ENCODE data around the gene RXFP2. TPM values are rescaled to one million over a fixed set of nuclear protein-coding genes. Genes with fewer than 3 reads are reported as not detected.

RXFP2 gene
- total RNA-seq, 2 experiments from 2014 or later, result not detected

DNA sequence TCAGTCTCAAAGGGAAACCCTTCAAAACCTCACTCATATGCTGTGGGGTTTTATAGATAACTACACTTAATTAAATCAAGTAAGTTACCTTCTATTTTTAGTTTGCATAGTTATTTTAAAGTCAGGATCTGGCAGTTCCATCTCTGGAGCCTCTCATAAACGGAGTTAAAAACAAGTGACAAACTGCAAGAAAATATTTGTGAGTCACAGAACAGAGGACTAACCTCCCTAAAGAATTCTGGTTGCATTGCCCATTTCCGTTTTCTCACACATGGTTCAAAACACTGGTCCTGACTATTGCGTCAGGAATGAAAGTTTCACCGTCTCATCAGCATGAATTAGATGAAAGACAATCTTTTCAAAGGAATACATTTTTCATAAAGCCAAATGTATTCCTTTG, 10.6 kb downstream of the RXFP2 start:
- no peaks in the 10 kb centered on the region for H3K9me3 Mint-ChIP-seq
- H3K27me3 Mint-ChIP-seq, result peaks cover 10% of the 10 kb centered on the region
- H3K4me1 Mint-ChIP-seq (ENCODE audit: low read depth), result no peaks in the 10 kb centered on the region
- intact Hi-C loops (cut with micrococcal nuclease), result no loop called here
- H3K4me3 Mint-ChIP-seq, result no peak overlapping the region
- TF ChIP-seq, protein P1, sequence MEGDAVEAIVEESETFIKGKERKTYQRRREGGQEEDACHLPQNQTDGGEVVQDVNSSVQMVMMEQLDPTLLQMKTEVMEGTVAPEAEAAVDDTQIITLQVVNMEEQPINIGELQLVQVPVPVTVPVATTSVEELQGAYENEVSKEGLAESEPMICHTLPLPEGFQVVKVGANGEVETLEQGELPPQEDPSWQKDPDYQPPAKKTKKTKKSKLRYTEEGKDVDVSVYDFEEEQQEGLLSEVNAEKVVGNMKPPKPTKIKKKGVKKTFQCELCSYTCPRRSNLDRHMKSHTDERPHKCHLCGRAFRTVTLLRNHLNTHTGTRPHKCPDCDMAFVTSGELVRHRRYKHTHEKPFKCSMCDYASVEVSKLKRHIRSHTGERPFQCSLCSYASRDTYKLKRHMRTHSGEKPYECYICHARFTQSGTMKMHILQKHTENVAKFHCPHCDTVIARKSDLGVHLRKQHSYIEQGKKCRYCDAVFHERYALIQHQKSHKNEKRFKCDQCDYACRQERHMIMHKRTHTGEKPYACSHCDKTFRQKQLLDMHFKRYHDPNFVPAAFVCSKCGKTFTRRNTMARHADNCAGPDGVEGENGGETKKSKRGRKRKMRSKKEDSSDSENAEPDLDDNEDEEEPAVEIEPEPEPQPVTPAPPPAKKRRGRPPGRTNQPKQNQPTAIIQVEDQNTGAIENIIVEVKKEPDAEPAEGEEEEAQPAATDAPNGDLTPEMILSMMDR (IDR thresholded peaks at IDR 0.05), result no peak
- no peak for ATAC-seq
- ChIA-PET POLR2A (no interaction called here), CTCF (interaction anchor here (0.7 kb wide), 1 partner anchor 8 kb away, joined by 3 read pairs; no protein-coding TSS in a partner anchor)
- H3K36me3 Mint-ChIP-seq (ENCODE audit: low read depth), result no peaks in the 10 kb centered on the region
- H3K27ac Mint-ChIP-seq, result no peak overlapping the region
- no peak for DNase-seq

DNA sequence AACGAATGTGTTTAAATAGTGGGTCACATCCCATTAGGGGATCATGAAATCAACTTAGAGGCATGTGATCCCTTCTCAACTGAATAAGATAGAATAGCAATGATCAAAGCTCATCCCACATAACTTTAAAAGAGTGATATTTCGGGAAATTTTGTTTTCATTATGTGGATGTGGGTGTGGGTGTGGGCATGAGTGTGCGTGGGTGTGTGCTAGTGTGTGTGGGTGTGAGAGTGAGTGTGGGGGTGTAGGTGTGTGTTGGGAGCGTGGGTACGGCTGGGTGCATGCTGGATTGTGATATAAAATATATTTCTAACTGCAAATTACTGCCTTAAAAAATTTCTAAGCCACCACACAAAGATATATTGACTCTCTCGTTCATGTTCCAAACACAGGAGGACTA, 15.9 kb downstream of the RXFP2 start:
- Mint-ChIP-seq H3K27ac (no peak overlapping the region), H3K9me3 (no peaks in the 10 kb centered on the region), H3K27me3 (peaks cover 8% of the 10 kb centered on the region), H3K36me3 (ENCODE audit: low read depth) (no peaks in the 10 kb centered on the region), H3K4me3 (no peak overlapping the region), H3K4me1 (ENCODE audit: low read depth) (no peaks in the 10 kb centered on the region)
- intact Hi-C loops (cut with micrococcal nuclease), result no loop called here
- TF ChIP-seq, protein P1 (IDR thresholded peaks at IDR 0.05), result no peak
- ChIA-PET CTCF (no interaction called here), POLR2A (no interaction called here)
- DNase-seq (no peak), ATAC-seq (no peak)

DNA sequence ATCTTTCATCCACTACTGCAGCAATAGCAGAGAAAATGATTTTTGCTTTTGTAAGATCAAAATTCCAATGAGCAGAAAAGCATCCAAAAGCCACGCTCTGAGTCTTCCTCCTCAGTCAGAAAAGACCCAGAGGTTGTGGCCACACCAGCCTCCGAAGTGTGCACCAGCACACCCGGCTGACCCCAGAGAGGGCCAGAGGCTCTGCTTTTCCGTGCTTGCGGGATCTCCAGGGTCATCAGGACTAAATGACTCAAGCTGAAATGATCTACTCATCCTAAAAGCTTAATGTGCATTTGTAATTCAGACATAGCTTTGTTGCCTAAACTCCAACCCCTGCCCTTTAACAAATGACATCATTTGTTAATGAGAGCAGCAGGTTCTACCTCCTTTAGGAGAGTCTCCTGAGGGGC, 16.5 kb downstream of the RXFP2 start:
- CTCF ChIA-PET, result no interaction called here
- H3K27me3 Mint-ChIP-seq, result peaks cover 6% of the 10 kb centered on the region
- intact Hi-C loops (cut with micrococcal nuclease), result no loop called here
- TF ChIP-seq, protein P1 (IDR thresholded peaks at IDR 0.05), result no peak
- POLR2A ChIA-PET, result no interaction called here
- H3K36me3 Mint-ChIP-seq (ENCODE audit: low read depth), result no peaks in the 10 kb centered on the region
- no peak overlapping the region for H3K27ac Mint-ChIP-seq
- H3K9me3 Mint-ChIP-seq, result no peaks in the 10 kb centered on the region
- no peaks in the 10 kb centered on the region for H3K4me1 Mint-ChIP-seq (ENCODE audit: low read depth)
- DNase-seq, result no peak
- ATAC-seq, result no peak
- H3K4me3 Mint-ChIP-seq, result no peak overlapping the region

DNA sequence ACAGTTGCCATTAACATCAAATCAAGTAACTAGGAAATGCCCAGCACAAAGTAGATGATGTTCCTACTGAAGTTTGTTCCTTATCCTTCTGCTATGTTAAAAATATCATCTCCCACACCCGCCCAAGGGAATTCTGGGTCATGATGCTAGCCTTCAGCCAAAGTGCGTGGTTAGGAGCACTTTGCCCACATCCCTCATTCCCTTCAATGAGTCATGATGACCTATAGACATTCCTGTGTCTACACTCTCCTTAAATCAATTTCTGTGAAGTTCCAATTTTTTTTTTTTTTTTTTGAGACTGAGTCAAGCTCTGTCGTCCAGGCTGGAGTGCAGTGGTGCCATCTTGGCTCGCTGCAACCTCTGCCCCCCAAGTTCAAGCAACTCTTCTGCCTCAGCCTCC, 17.0 kb downstream of the RXFP2 start:
- TF ChIP-seq, protein P1 (IDR thresholded peaks at IDR 0.05), result no peak
- peaks cover 6% of the 10 kb centered on the region for H3K27me3 Mint-ChIP-seq
- ChIA-PET CTCF (no interaction called here), POLR2A (no interaction called here)
- intact Hi-C loops (cut with micrococcal nuclease), result no loop called here
- H3K4me1 Mint-ChIP-seq (ENCODE audit: low read depth), result no peaks in the 10 kb centered on the region
- H3K9me3 Mint-ChIP-seq, result no peaks in the 10 kb centered on the region
- no peak overlapping the region for H3K4me3 Mint-ChIP-seq
- ATAC-seq (no peak), DNase-seq (no peak)
- H3K27ac Mint-ChIP-seq, result no peak overlapping the region
- no peaks in the 10 kb centered on the region for H3K36me3 Mint-ChIP-seq (ENCODE audit: low read depth)

DNA sequence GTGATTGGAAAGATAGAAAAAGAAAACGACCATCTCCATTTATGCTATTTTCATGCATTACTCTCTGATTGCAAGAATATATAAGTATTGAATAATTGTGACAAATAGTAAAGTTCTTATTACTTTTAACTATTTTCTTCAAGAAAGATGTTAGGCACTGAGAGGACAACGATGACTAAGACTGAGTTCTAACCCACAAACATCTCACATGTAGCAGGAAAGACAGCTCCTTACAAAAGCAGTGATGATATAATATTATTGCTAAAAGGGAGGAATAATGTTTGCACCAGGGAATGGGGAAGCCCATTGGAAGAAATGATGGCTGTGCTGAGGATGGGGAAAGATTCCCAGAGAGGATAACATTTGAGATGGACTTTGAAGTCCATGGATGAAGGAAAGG, 22.6 kb downstream of the RXFP2 start:
- intact Hi-C loops (cut with micrococcal nuclease), result no loop called here
- H3K9me3 Mint-ChIP-seq, result no peaks in the 10 kb centered on the region

More for the DNA sequence above, 22.6 kb downstream of the RXFP2 start:
- Mint-ChIP-seq H3K4me1 (ENCODE audit: low read depth) (no peaks in the 10 kb centered on the region), H3K4me3 (no peak overlapping the region), H3K27me3 (peaks cover 3% of the 10 kb centered on the region), H3K36me3 (ENCODE audit: low read depth) (no peaks in the 10 kb centered on the region), H3K27ac (no peak overlapping the region)
- CTCF ChIA-PET, result no interaction called here
- DNase-seq, result no peak
- no peak for ATAC-seq
- POLR2A ChIA-PET, result interaction anchor here (0.6 kb wide), 1 partner anchor 38 kb away, joined by 4 read pairs; no protein-coding TSS in a partner anchor
- TF ChIP-seq, protein P1 (IDR thresholded peaks at IDR 0.05), result no peak

Data from activated CD8-positive, alpha-beta T cell treated with anti-CD3 and anti-CD28 coated beads for 36 hours (primary cell).